HG03196 (cell line): Measurements from ENCODE around the gene ABCD3.
A peak's percentile ranks its signal among the peaks of the same experiment; 100 is the strongest.

Source experiments
- ATAC-seq: cut with Tn5 transposase; IDR thresholded peaks from one replicate; pipeline ENCODE4 v1.9.1; 2021; ENCODE audit not compliant: unreplicated experiment

The ABCD3 gene

GRCh38 chr1:94456736-94457135 lies 38.5 kb downstream of the ABCD3 start:
- no peak for ATAC-seq

- ATAC-seq, result no peak
These were observed 44.4 kb downstream of the ABCD3 start for GRCh38 chr1:94462606-94463005.

- ATAC-seq, result no peak
These were observed 45.0 kb downstream of the ABCD3 start for GRCh38 chr1:94463056-94463764.

- ATAC-seq, result no peak
These were observed 45.7 kb downstream of the ABCD3 start for GRCh38 chr1:94463765-94464330.

GRCh38 chr1:94468708-94469107 lies 50.5 kb downstream of the ABCD3 start:
- ATAC-seq, result no peak

GRCh38 chr1:94471271-94471670 lies 53.1 kb downstream of the ABCD3 start:
- no peak for ATAC-seq

GRCh38 chr1:94475232-94475631 lies 57.0 kb downstream of the ABCD3 start:
- no peak for ATAC-seq

GRCh38 chr1:94479682-94480081 lies 61.5 kb downstream of the ABCD3 start:
- ATAC-seq, result no peak

- peak; percentile 87 for ATAC-seq
These were observed 63.3 kb downstream of the ABCD3 start for GRCh38 chr1:94481473-94481933.

- ATAC-seq, result no peak
These were observed 68.8 kb downstream of the ABCD3 start for GRCh38 chr1:94486990-94487389.

GRCh38 chr1:94490556-94490955 lies 72.4 kb downstream of the ABCD3 start:
- no peak for ATAC-seq

GRCh38 chr1:94496076-94496755 lies 78.0 kb downstream of the ABCD3 start:
- ATAC-seq, result no peak

GRCh38 chr1:94501426-94501825 lies 83.2 kb downstream of the ABCD3 start:
- no peak for ATAC-seq

GRCh38 chr1:94501935-94502334 lies 83.7 kb downstream of the ABCD3 start:
- ATAC-seq, result no peak

GRCh38 chr1:94503153-94503552 lies 85.0 kb downstream of the ABCD3 start:
- no peak for ATAC-seq

GRCh38 chr1:94504601-94505000 lies 86.4 kb downstream of the ABCD3 start:
- no peak for ATAC-seq

GRCh38 chr1:94512816-94513215 lies 94.6 kb downstream of the ABCD3 start:
- ATAC-seq, result no peak

GRCh38 chr1:94514095-94514727 lies 96.0 kb downstream of the ABCD3 start:
- ATAC-seq, result no peak

- no peak for ATAC-seq
These were observed 97.2 kb downstream of the ABCD3 start for GRCh38 chr1:94515296-94515947.

- ATAC-seq, result no peak
These were observed 101.2 kb downstream of the ABCD3 start for GRCh38 chr1:94519351-94519750.

- no peak for ATAC-seq
These were observed 104.1 kb downstream of the ABCD3 start for GRCh38 chr1:94522304-94522703.
